ENCODE data around the gene EME1. TPM values are rescaled to one million over a fixed set of nuclear protein-coding genes. Genes with fewer than 3 reads are reported as not detected.

The EME1 gene, protein sequence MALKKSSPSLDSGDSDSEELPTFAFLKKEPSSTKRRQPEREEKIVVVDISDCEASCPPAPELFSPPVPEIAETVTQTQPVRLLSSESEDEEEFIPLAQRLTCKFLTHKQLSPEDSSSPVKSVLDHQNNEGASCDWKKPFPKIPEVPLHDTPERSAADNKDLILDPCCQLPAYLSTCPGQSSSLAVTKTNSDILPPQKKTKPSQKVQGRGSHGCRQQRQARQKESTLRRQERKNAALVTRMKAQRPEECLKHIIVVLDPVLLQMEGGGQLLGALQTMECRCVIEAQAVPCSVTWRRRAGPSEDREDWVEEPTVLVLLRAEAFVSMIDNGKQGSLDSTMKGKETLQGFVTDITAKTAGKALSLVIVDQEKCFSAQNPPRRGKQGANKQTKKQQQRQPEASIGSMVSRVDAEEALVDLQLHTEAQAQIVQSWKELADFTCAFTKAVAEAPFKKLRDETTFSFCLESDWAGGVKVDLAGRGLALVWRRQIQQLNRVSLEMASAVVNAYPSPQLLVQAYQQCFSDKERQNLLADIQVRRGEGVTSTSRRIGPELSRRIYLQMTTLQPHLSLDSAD
- 7.3 and 9.1 TPM in 2 replicates for total RNA-seq
- polyA plus RNA-seq: 4.3 and 5.6 TPM in 2 replicates
- polyA plus RNA-seq (2011; cell fraction: cytosol; rRNA removed): 5.1 and 5.2 TPM in 2 replicates
- 40.0 and 52.1 TPM in 2 replicates for polyA plus RNA-seq (2011; cell fraction: nucleus; rRNA removed)
- 4.0 and 7.1 TPM in 2 replicates for polyA plus RNA-seq (2012)
- polyA minus RNA-seq: 4.2 and 4.4 TPM in 2 replicates
- 9.7 TPM for polyA minus RNA-seq (2011; cell fraction: cytosol; rRNA and poly(A)+ RNA removed)
- 5.5 and 8.1 TPM in 2 replicates for polyA minus RNA-seq (2011; cell fraction: nucleus; rRNA and poly(A)+ RNA removed)
- percentile 48 among the genes with signal in this experiment for Bru-seq, nascent RNA
- percentile 43 among the genes with signal in this experiment for BruChase-seq, experiment 1, labeled RNA remaining after a 6-hour chase
- BruChase-seq, experiment 2, labeled RNA remaining after a 2-hour chase: percentile 50 among the genes with signal in this experiment
- long read RNA-seq, transcript EME1-201 (9 exons, 2,339 nt): major isoform, 6 of 17 reads
- long read RNA-seq, partial matches to known transcripts: 7 of 17 reads
- long read RNA-seq, other reads (novel, unspliced or antisense): 4 of 17 reads

DNA sequence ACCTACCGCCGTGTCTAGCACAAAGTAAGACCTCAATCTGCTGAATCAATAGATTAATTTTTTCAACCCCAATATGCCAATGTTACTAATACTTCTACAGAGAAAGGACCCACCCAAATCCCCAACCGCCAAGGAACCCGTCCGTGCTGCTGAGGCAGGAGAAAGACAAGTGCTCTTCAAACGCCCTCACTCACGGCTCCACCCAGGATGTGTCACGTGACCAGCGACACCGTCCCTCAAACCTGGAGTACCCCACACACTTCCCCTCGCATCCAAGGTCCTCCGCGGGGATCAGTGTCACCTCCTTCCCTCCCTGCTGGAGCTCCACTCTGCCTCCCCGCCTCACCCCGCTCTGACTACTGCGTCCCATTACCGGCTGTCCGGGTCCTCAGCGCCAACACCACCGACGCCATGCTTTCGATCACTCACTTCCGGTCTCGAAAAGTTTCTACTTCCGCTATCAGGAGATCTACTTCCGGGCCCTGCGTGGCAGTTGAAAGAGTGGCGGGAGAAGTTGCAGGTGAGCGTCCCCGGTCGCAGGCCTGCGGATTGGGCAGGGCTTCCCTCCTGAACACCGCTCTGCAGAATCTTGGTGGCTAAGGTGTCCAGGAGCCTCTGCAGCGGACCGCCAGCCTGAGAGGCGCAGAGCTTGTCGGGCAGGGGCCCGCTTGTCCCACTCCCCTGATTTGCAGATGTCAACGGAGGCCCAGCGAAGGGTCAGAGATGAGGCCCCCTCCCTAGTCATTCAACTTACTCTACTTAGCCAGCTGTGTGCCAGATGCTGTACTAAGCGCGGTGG lies at the start of gene EME1, which contains the start of gene MRPL27:
Gene EME1, plus strand, starts transcription at position 472 of the 799 bp plus-strand sequence. CDS start 1,980 bp downstream, outside the sequence.
Gene MRPL27, minus strand, starts transcription at position 427 of the 799 bp plus-strand sequence. Its CDS starts 14 bp downstream, at position 413.
- ChIA-PET CTCF (interaction anchor here (1.0 kb wide), 1 partner anchor 11 kb away, joined by 3 read pairs; no protein-coding TSS in a partner anchor), POLR2A (no interaction called here)
- peaks cover 17% of the 10 kb centered on the region for H3K79me2 ChIP-seq (ENCODE audit: control insufficient read depth, insufficient read depth, low read length)
- H3K9me1 ChIP-seq (replicated peaks; ENCODE audit: control insufficient read depth, extremely low read depth, insufficient read depth, low read length): no peaks in the 10 kb centered on the region
- peak; percentile 93 for DNase-seq (ENCODE audit: low read depth, low spot score)
- FAIRE-seq: peak; percentile 99
- dilution Hi-C loops (cut with MboI; ENCODE audit: extremely low pct_ligation_motif_present, low sequenced_read_pairs) (no loop called here), intact Hi-C loops (cut with micrococcal nuclease) (loop anchor here (1.0 kb wide), 1 partner anchor 11 kb away; no protein-coding TSS in a partner anchor)
- TF ChIP-seq, protein P1, sequence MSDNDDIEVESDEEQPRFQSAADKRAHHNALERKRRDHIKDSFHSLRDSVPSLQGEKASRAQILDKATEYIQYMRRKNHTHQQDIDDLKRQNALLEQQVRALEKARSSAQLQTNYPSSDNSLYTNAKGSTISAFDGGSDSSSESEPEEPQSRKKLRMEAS (IDR thresholded peaks at IDR 0.05; ENCODE audit: insufficient read depth, insufficient read length): peak; percentile 70
- TF ChIP-seq POLR2A (IDR thresholded peaks at IDR 0.05; ENCODE audit: low read depth, low read length) (peak; percentile 89), MYC (IDR thresholded peaks at IDR 0.05; ENCODE audit: low read depth, low read length) (peak; percentile 61), FOS (IDR thresholded peaks at IDR 0.05; ENCODE audit: borderline replicate concordance, insufficient read depth, low read length) (no peak), POLR2AphosphoS5 (IDR thresholded peaks at IDR 0.05; ENCODE audit: insufficient read depth, low read depth, low read length) (peak; percentile 91), EZH2 (IDR thresholded peaks at IDR 0.05; ENCODE audit: borderline replicate concordance, low read depth, low read length, severe bottlenecking) (no peak), GATA2 (IDR thresholded peaks at IDR 0.05; ENCODE audit: insufficient read depth, insufficient read length, low read depth, low read length) (no peak), JUN (IDR thresholded peaks at IDR 0.05; ENCODE audit: borderline replicate concordance, insufficient read depth, insufficient read length, low read depth) (no peak)
- TF ChIP-seq, protein P2, sequence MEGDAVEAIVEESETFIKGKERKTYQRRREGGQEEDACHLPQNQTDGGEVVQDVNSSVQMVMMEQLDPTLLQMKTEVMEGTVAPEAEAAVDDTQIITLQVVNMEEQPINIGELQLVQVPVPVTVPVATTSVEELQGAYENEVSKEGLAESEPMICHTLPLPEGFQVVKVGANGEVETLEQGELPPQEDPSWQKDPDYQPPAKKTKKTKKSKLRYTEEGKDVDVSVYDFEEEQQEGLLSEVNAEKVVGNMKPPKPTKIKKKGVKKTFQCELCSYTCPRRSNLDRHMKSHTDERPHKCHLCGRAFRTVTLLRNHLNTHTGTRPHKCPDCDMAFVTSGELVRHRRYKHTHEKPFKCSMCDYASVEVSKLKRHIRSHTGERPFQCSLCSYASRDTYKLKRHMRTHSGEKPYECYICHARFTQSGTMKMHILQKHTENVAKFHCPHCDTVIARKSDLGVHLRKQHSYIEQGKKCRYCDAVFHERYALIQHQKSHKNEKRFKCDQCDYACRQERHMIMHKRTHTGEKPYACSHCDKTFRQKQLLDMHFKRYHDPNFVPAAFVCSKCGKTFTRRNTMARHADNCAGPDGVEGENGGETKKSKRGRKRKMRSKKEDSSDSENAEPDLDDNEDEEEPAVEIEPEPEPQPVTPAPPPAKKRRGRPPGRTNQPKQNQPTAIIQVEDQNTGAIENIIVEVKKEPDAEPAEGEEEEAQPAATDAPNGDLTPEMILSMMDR (IDR thresholded peaks at IDR 0.05; ENCODE audit: extremely low read depth in 1 of 2, insufficient read depth in 1 of 2, low read depth in 1 of 2, low read length in 2 of 2): no peak
- peaks cover 3 to 11% of the 10 kb centered on the region in 2 experiments for H3K36me3 ChIP-seq (ENCODE audit: control insufficient read depth in 2 of 2, extremely low read depth in 1 of 2, insufficient read depth in 2 of 2, low read length in 2 of 2)
- peak within 1 kb of the TSS; percentile 87 for H3K9ac ChIP-seq (replicated peaks; ENCODE audit: extremely low read depth, insufficient read depth, low read length)
- H3K4me2 ChIP-seq (ENCODE audit: insufficient read depth, low read length): peak within 1 kb of the TSS; percentile 85
- BruUV-seq (replicated peaks): TSS peak; percentile 78
- H3K9me3 ChIP-seq (replicated peaks; ENCODE audit: control insufficient read depth, insufficient read depth, low read length): no peaks in the 10 kb centered on the region
- peak within 1 kb of the TSS; percentile 80 to 100 (median 91) for H3K4me3 ChIP-seq (replicated peaks in 1 of 3; ENCODE audit: insufficient read depth in 1 of 3, low read depth in 1 of 3, low read length in 3 of 3)
- peak within 1 kb of the TSS; percentile 87 for H2AFZ ChIP-seq (ENCODE audit: low read depth, low read length)
- no peaks in the 10 kb centered on the region for H4K20me1 ChIP-seq (replicated peaks; ENCODE audit: control insufficient read depth, extremely low read depth, insufficient read depth, low read length)
- H3K27me3 ChIP-seq (ENCODE audit: control insufficient read depth in 2 of 2, insufficient read depth in 2 of 2, low read length in 2 of 2): no peaks in the 10 kb centered on the region
- peak within 1 kb of the TSS; percentile 89 for H3K27ac ChIP-seq (ENCODE audit: insufficient read depth, low read depth, low read length)
- peaks cover 15% of the 10 kb centered on the region for H3K4me1 ChIP-seq (ENCODE audit: control insufficient read depth, extremely low read depth, insufficient read depth, low read length)
